Activated CD4-positive, alpha-beta memory T cell treated with anti-CD3 and anti-CD28 coated beads for 36 hours (primary cell): ENCODE measurements around the gene OGFOD3. TPM values are rescaled to one million over a fixed set of nuclear protein-coding genes. Genes with fewer than 3 reads are reported as not detected.

ENCODE experiments used
- CTCF ChIA-PET: fragments of 350-600 bp; sonication (Branson Sonifier 250); formaldehyde crosslinking; loops from one replicate; lab custom pipeline; 2021; ENCODE audit warnings: antibody characterized with exemption, inconsistent platforms; lab: Charles Lee
- POLR2A ChIA-PET: fragments of 350-600 bp; sonication (Branson Sonifier 250); formaldehyde crosslinking; loops from one replicate; lab custom pipeline; 2021; ENCODE audit warnings: antibody characterized with exemption; lab: Charles Lee
- DNase-seq: peaks from one replicate; pipeline ENCODE4 v3.0.0-alpha.2; 2020
- H3K27ac Mint-ChIP-seq: one replicate; pipeline ENCODE4 v1.8.0; 2021; ENCODE audit warnings: mixed read lengths
- H3K27me3 Mint-ChIP-seq: one replicate; pipeline ENCODE4 v1.8.0; 2021; ENCODE audit warnings: mixed read lengths
- H3K36me3 Mint-ChIP-seq: one replicate; pipeline ENCODE4 v1.8.0; 2021; ENCODE audit warnings: mixed read lengths
- H3K4me1 Mint-ChIP-seq: one replicate; pipeline ENCODE4 v1.8.0; 2021; ENCODE audit warnings: low read depth, mixed read lengths
- H3K4me3 Mint-ChIP-seq: one replicate; pipeline ENCODE4 v1.8.0; 2021; ENCODE audit warnings: mild to moderate bottlenecking, mixed read lengths
- H3K9me3 Mint-ChIP-seq: one replicate; pipeline ENCODE4 v1.8.0; 2021; ENCODE audit warnings: mixed read lengths
- intact Hi-C: fragments of 100-400 bp; cut with micrococcal nuclease; formaldehyde crosslinking; loops from one replicate; pipeline ENCODE4 v1.15.1; 2023
- total RNA-seq, 2 experiments: library from RNA; stranded (reverse); gene quantifications; one replicate each; pipeline ENCODE4 v1.2.3, GENCODE V29; 2021

The OGFOD3 gene
- total RNA-seq, 2 experiments from 2014 or later: 29.7 to 32.2 TPM

- Mint-ChIP-seq H3K4me1 (peaks cover 14% of the 10 kb centered on the region), H3K36me3 (peaks cover 6% of the 10 kb centered on the region), H3K4me3 (no peak overlapping the region), H3K27ac (no peak overlapping the region), H3K27me3 (no peaks in the 10 kb centered on the region), H3K9me3 (no peaks in the 10 kb centered on the region)
- no peak for DNase-seq
- intact Hi-C loops: loop anchor here (10.0 kb wide), 1 partner anchor 375 kb away; the partner anchor contains the start of genes DCXR and RAC3
- CTCF ChIA-PET: interaction anchor here (0.6 to 1.5 kb wide), 4 partner anchors 14 to 365 kb away, joined by 3 to 6 read pairs (median 4); no protein-coding TSS in a partner anchor
- POLR2A ChIA-PET: no interaction called here
Observed at GRCh38 chr17:82410014-82410716, 8.2 kb downstream of the OGFOD3 start.

- no peaks in the 10 kb centered on the region for H3K9me3 Mint-ChIP-seq
- POLR2A ChIA-PET: no interaction called here
- H3K4me3 Mint-ChIP-seq: no peak overlapping the region
- DNase-seq: no peak
- intact Hi-C loops: no loop called here
- CTCF ChIA-PET: interaction anchor here (1.0 kb wide), 1 partner anchor 56 kb away, joined by 4 read pairs; no protein-coding TSS in a partner anchor
- no peaks in the 10 kb centered on the region for H3K27me3 Mint-ChIP-seq
- H3K27ac Mint-ChIP-seq: no peak overlapping the region
- H3K4me1 Mint-ChIP-seq: peaks cover 5% of the 10 kb centered on the region
- H3K36me3 Mint-ChIP-seq: peaks cover 4% of the 10 kb centered on the region
Observed at GRCh38 chr17:82408938-82409318, 9.5 kb downstream of the OGFOD3 start.

- DNase-seq: no peak
- H3K9me3 Mint-ChIP-seq: no peaks in the 10 kb centered on the region
- peaks cover 5% of the 10 kb centered on the region for H3K4me1 Mint-ChIP-seq
- intact Hi-C loops: no loop called here
- no peak overlapping the region for H3K4me3 Mint-ChIP-seq
- H3K36me3 Mint-ChIP-seq: peaks cover 8% of the 10 kb centered on the region
- H3K27ac Mint-ChIP-seq: no peak overlapping the region
- no peaks in the 10 kb centered on the region for H3K27me3 Mint-ChIP-seq
- CTCF ChIA-PET: no interaction called here
- POLR2A ChIA-PET: no interaction called here
Observed at GRCh38 chr17:82408288-82408937, 10.0 kb downstream of the OGFOD3 start.

- intact Hi-C loops: no loop called here
- Mint-ChIP-seq H3K27ac (no peak overlapping the region), H3K36me3 (peaks cover 16% of the 10 kb centered on the region), H3K9me3 (no peaks in the 10 kb centered on the region), H3K4me1 (peaks cover 5% of the 10 kb centered on the region), H3K4me3 (no peak overlapping the region), H3K27me3 (no peaks in the 10 kb centered on the region)
- ChIA-PET CTCF (interaction anchor here (1.0 kb wide), 1 partner anchor 56 kb away, joined by 3 read pairs; no protein-coding TSS in a partner anchor), POLR2A (no interaction called here)
- no peak for DNase-seq
Observed at GRCh38 chr17:82407255-82407654, 11.1 kb downstream of the OGFOD3 start.

GRCh38 chr17:82406131-82406671 is 12.2 kb downstream of the OGFOD3 start:
- ChIA-PET CTCF (no interaction called here), POLR2A (no interaction called here)
- H3K27ac Mint-ChIP-seq: no peak overlapping the region
- H3K9me3 Mint-ChIP-seq: no peaks in the 10 kb centered on the region
- no peaks in the 10 kb centered on the region for H3K27me3 Mint-ChIP-seq
- no peak for DNase-seq
- H3K4me1 Mint-ChIP-seq: peaks cover 10% of the 10 kb centered on the region
- intact Hi-C loops: no loop called here
- H3K36me3 Mint-ChIP-seq: peaks cover 18% of the 10 kb centered on the region
- no peak overlapping the region for H3K4me3 Mint-ChIP-seq

- Mint-ChIP-seq H3K4me1 (peaks cover 16% of the 10 kb centered on the region), H3K36me3 (peaks cover 20% of the 10 kb centered on the region), H3K9me3 (no peaks in the 10 kb centered on the region), H3K4me3 (no peak overlapping the region), H3K27ac (no peak overlapping the region), H3K27me3 (no peaks in the 10 kb centered on the region)
- CTCF ChIA-PET: no interaction called here
- intact Hi-C loops: no loop called here
- no peak for DNase-seq
- POLR2A ChIA-PET: no interaction called here
Observed at GRCh38 chr17:82405051-82405450, 13.3 kb downstream of the OGFOD3 start.

- peaks cover 16% of the 10 kb centered on the region for H3K4me1 Mint-ChIP-seq
- intact Hi-C loops: no loop called here
- H3K9me3 Mint-ChIP-seq: no peaks in the 10 kb centered on the region
- no peak for DNase-seq
- H3K27me3 Mint-ChIP-seq: no peaks in the 10 kb centered on the region
- POLR2A ChIA-PET: no interaction called here
- no peak overlapping the region for H3K27ac Mint-ChIP-seq
- CTCF ChIA-PET: no interaction called here
- H3K4me3 Mint-ChIP-seq: no peak overlapping the region
- peaks cover 20% of the 10 kb centered on the region for H3K36me3 Mint-ChIP-seq
Observed at GRCh38 chr17:82403662-82404660, 14.4 kb downstream of the OGFOD3 start.

GRCh38 chr17:82402865-82403264 is 15.5 kb downstream of the OGFOD3 start:
- peaks cover 16% of the 10 kb centered on the region for H3K4me1 Mint-ChIP-seq
- H3K36me3 Mint-ChIP-seq: peaks cover 18% of the 10 kb centered on the region
- no peak for DNase-seq
- no peak overlapping the region for H3K27ac Mint-ChIP-seq
- no peak overlapping the region for H3K4me3 Mint-ChIP-seq
- ChIA-PET CTCF (interaction anchor here (0.6 kb wide), 1 partner anchor 102 kb away, joined by 3 read pairs; no protein-coding TSS in a partner anchor), POLR2A (no interaction called here)
- no peaks in the 10 kb centered on the region for H3K9me3 Mint-ChIP-seq
- no peaks in the 10 kb centered on the region for H3K27me3 Mint-ChIP-seq
- intact Hi-C loops: no loop called here

- no peaks in the 10 kb centered on the region for H3K27me3 Mint-ChIP-seq
- intact Hi-C loops: no loop called here
- peak overlapping the region; percentile 59 for H3K4me3 Mint-ChIP-seq
- H3K36me3 Mint-ChIP-seq: peaks cover 18% of the 10 kb centered on the region
- CTCF ChIA-PET: interaction anchor here (0.6 kb wide), 2 partner anchors 99 to 180 kb away, joined by 3 read pairs; no protein-coding TSS in a partner anchor
- peaks cover 16% of the 10 kb centered on the region for H3K4me1 Mint-ChIP-seq
- DNase-seq: peak; percentile 80
- H3K27ac Mint-ChIP-seq: peak overlapping the region; percentile 6
- H3K9me3 Mint-ChIP-seq: no peaks in the 10 kb centered on the region
- POLR2A ChIA-PET: no interaction called here
Observed at GRCh38 chr17:82400830-82401229, 17.6 kb downstream of the OGFOD3 start.

- Mint-ChIP-seq H3K4me1 (peaks cover 16% of the 10 kb centered on the region), H3K27ac (no peak overlapping the region), H3K27me3 (no peaks in the 10 kb centered on the region), H3K36me3 (peaks cover 17% of the 10 kb centered on the region), H3K4me3 (no peak overlapping the region), H3K9me3 (no peaks in the 10 kb centered on the region)
- CTCF ChIA-PET: interaction anchor here (0.6 to 0.7 kb wide), 2 partner anchors 14 to 180 kb away, joined by 3 read pairs; no protein-coding TSS in a partner anchor
- POLR2A ChIA-PET: no interaction called here
- DNase-seq: no peak
- intact Hi-C loops: no loop called here
Observed at GRCh38 chr17:82400206-82400605, 18.2 kb downstream of the OGFOD3 start.

GRCh38 chr17:82399601-82400101 is 18.7 kb downstream of the OGFOD3 start:
- no peaks in the 10 kb centered on the region for H3K27me3 Mint-ChIP-seq
- ChIA-PET CTCF (interaction anchor here (0.7 kb wide), 1 partner anchor 14 kb away, joined by 3 read pairs; no protein-coding TSS in a partner anchor), POLR2A (interaction anchor here (0.7 to 1.6 kb wide), 2 partner anchors 29 to 101 kb away, joined by 3 read pairs; no protein-coding TSS in a partner anchor)
- H3K27ac Mint-ChIP-seq: no peak overlapping the region
- peaks cover 16% of the 10 kb centered on the region for H3K4me1 Mint-ChIP-seq
- H3K9me3 Mint-ChIP-seq: no peaks in the 10 kb centered on the region
- DNase-seq: no peak
- H3K36me3 Mint-ChIP-seq: peaks cover 16% of the 10 kb centered on the region
- intact Hi-C loops: no loop called here
- H3K4me3 Mint-ChIP-seq: no peak overlapping the region
